GM23338 (cell line): ENCODE measurements around the gene CHST11. TPM values are rescaled to one million over a fixed set of nuclear protein-coding genes. Genes with fewer than 3 reads are reported as not detected.

Experiments
- ATAC-seq: fragments of 200-7000 bp; cut with Tn5 transposase; 3 replicates; pipeline ENCODE4 v1.9.1; 2020
- DNase-seq: peaks from one replicate; pipeline ENCODE4 v3.0.0-alpha.2; 2015; ENCODE audit warnings: low spot score
- H2AFZ ChIP-seq: fragments of 200-600 bp; sonication (generic); 2 replicates; pipeline ENCODE4 v1.8.0; 2016; ENCODE audit warnings: antibody characterized with exemption, mild to moderate bottlenecking, moderate library complexity
- H3F3A ChIP-seq: fragments of 200-600 bp; sonication (generic); replicated peaks from 2 replicates; pipeline ENCODE4 v1.8.0; 2017; ENCODE audit warnings: antibody characterized with exemption, mixed run types, low read depth
- H3K27ac ChIP-seq: fragments of 200-600 bp; sonication (generic); 2 replicates; pipeline ENCODE4 v1.6.1; 2016; ENCODE audit warnings: low read depth
- H3K27me3 ChIP-seq: fragments of 200-600 bp; sonication (generic); 2 replicates; pipeline ENCODE4 v1.8.0; 2016; ENCODE audit warnings: mild to moderate bottlenecking, mixed run types, moderate library complexity; ENCODE audit not compliant: insufficient read depth
- H3K36me3 ChIP-seq: fragments of 200-600 bp; sonication (generic); 2 replicates; pipeline ENCODE4 v1.8.0; 2016; ENCODE audit warnings: mild to moderate bottlenecking; ENCODE audit not compliant: insufficient read depth
- H3K4me1 ChIP-seq: fragments of 200-600 bp; sonication (generic); 2 replicates; pipeline ENCODE4 v1.8.0; 2016; ENCODE audit warnings: mild to moderate bottlenecking, moderate library complexity; ENCODE audit not compliant: insufficient read depth
- H3K4me2 ChIP-seq: fragments of 200-600 bp; sonication (generic); 2 replicates; pipeline ENCODE4 v1.7.1; 2017; ENCODE audit warnings: mixed run types
- H3K4me3 ChIP-seq: fragments of 200-600 bp; sonication (generic); 2 replicates; pipeline ENCODE4 v1.6.1; 2016; ENCODE audit warnings: mixed run types
- H3K79me2 ChIP-seq: fragments of 200-600 bp; sonication (generic); replicated peaks from 2 replicates; pipeline ENCODE4 v1.8.0; 2017; ENCODE audit warnings: mild to moderate bottlenecking; ENCODE audit not compliant: insufficient read depth
- H3K9me2 ChIP-seq: fragments of 200-600 bp; sonication (generic); 2 replicates; pipeline ENCODE4 v1.8.0; 2017; ENCODE audit not compliant: insufficient read depth
- H4K20me1 ChIP-seq: fragments of 200-600 bp; sonication (generic); replicated peaks from 2 replicates; pipeline ENCODE4 v1.8.0; 2017; ENCODE audit warnings: mild to moderate bottlenecking; ENCODE audit not compliant: insufficient read depth
- H3K27ac Mint-ChIP-seq: 2 replicates; pipeline ENCODE4 v1.8.0; 2020; ENCODE audit warnings: inconsistent platforms, mild to moderate bottlenecking, moderate library complexity, mixed read lengths
- H3K27me3 Mint-ChIP-seq: 3 replicates; pipeline ENCODE4 v1.8.0; 2022; ENCODE audit warnings: low read depth, mild to moderate bottlenecking, moderate library complexity, mixed read lengths, inconsistent platforms; ENCODE audit not compliant: insufficient read depth, poor library complexity
- H3K36me3 Mint-ChIP-seq: 3 replicates; pipeline ENCODE4 v1.8.0; 2021; ENCODE audit warnings: low read depth, mild to moderate bottlenecking, inconsistent platforms, moderate library complexity, mixed read lengths
- H3K4me1 Mint-ChIP-seq: 3 replicates; pipeline ENCODE4 v1.8.0; 2020; ENCODE audit warnings: mild to moderate bottlenecking, inconsistent platforms, mixed read lengths
- H3K4me3 Mint-ChIP-seq: 3 replicates; pipeline ENCODE4 v1.8.0; 2021; ENCODE audit warnings: moderate library complexity, mild to moderate bottlenecking, inconsistent platforms, mixed read lengths
- H3K9me3 Mint-ChIP-seq: 3 replicates; pipeline ENCODE4 v1.8.0; 2020; ENCODE audit warnings: moderate library complexity, mild to moderate bottlenecking, inconsistent platforms, mixed read lengths
- CREB1 ChIP-seq: fragments of 250-450 bp; sonication (Bioruptor Pico); IDR thresholded peaks from 2 replicates; pipeline ENCODE4 v1.5.0; 2020; ENCODE audit warnings: low read depth, mild to moderate bottlenecking, moderate library complexity
- ETS1 ChIP-seq: IDR thresholded peaks from 2 replicates; pipeline ENCODE4 v1.6.1; 2016; ENCODE audit warnings: antibody characterized with exemption
- EZH2 ChIP-seq: fragments of 200-600 bp; sonication (generic); IDR thresholded peaks from one replicate; pipeline ENCODE4 v1.8.0; 2017; ENCODE audit warnings: antibody characterized with exemption, mild to moderate bottlenecking, low read depth; ENCODE audit not compliant: unreplicated experiment
- EZH2phosphoT487 ChIP-seq: fragments of 200-600 bp; sonication (generic); IDR thresholded peaks from one replicate; pipeline ENCODE4 v1.8.1; 2018; ENCODE audit warnings: antibody characterized with exemption; ENCODE audit not compliant: unreplicated experiment
- JUNB ChIP-seq: IDR thresholded peaks from one replicate; pipeline ENCODE4 v1.6.1; 2016; ENCODE audit warnings: antibody characterized with exemption; ENCODE audit not compliant: unreplicated experiment
- NANOG ChIP-seq: IDR thresholded peaks from 2 replicates; pipeline ENCODE4 v1.6.1; 2016; ENCODE audit warnings: antibody characterized with exemption, borderline replicate concordance
- POLR2AphosphoS5 ChIP-seq: IDR thresholded peaks from 2 replicates; pipeline ENCODE4 v1.6.1; 2016; ENCODE audit warnings: antibody characterized with exemption, low read depth
- ZNF114 ChIP-seq: fragments of 250-450 bp; sonication (Bioruptor Pico); IDR thresholded peaks from 2 replicates; pipeline ENCODE4 v1.5.0; 2020; ENCODE audit warnings: mild to moderate bottlenecking, moderate library complexity
- polyA plus RNA-seq: library from polyadenylated mRNA; unstranded; fragments of >200 nt; fragmentation: Nextera tagmentation; extraction: Ambion mirVana; gene quantifications from 2 replicates; pipeline ENCODE4 v1.2.1, GENCODE V29; 2016
- total RNA-seq: library from RNA; depleted of rRNA; stranded (reverse); fragments of >200 nt; shearing (Covaris generic); gene quantifications from 2 replicates; pipeline ENCODE4 v1.2.3, GENCODE V29; 2014
- TF ChIP-seq, protein P1 (sequence below): fragments of 250-450 bp; sonication (Bioruptor Pico); IDR thresholded peaks from 2 replicates; pipeline ENCODE4 v1.5.0; 2020; ENCODE audit warnings: mild to moderate bottlenecking, moderate library complexity
- TF ChIP-seq, protein P2 (sequence below): IDR thresholded peaks from one replicate; pipeline ENCODE4 v1.6.1; 2018; ENCODE audit warnings: antibody characterized with exemption; ENCODE audit not compliant: unreplicated experiment

Gene CHST11
- total and polyA plus RNA-seq, 2 experiments from 2014 or later: 7.7 to 25.7 TPM

DNA sequence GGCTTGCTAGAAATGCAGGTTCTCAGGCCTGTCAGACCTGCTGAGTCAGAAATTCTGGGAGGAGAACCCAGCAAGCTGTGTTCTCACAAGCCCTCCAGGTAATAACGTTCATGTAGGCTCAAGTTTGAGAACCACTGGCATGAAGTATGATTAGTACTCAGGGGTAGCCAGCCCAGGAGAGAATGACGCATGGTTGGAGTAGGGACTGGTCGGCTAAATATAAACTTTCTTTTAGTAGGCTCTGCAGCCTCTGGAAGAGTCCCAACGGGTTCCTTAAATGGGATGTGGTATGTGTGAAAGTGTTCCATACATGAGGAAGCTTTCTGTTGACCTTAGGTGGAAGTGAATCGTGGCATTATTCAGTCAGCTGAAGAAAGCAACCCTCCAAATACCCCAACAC, 292.0 kb downstream of the CHST11 start:
- peaks cover 7% of the 10 kb centered on the region; the same call in 1 of the 2 replicates for H3K9me2 ChIP-seq
- no peak for DNase-seq
- Mint-ChIP-seq H3K4me1 (peaks cover 41% of the 10 kb centered on the region), H3K9me3 (no peaks in the 10 kb centered on the region), H3K36me3 (no peaks in the 10 kb centered on the region), H3K4me3 (no peak overlapping the region), H3K27me3 (peaks cover 6% of the 10 kb centered on the region), H3K27ac (no peak overlapping the region)
- H4K20me1 ChIP-seq: no peaks in the 10 kb centered on the region
- no peaks in the 10 kb centered on the region for H3K27me3 ChIP-seq
- H2AFZ ChIP-seq: no peak overlapping the region
- H3K36me3 ChIP-seq: no peaks in the 10 kb centered on the region
- peak overlapping the region; percentile 48 for H3K4me2 ChIP-seq
- H3K27ac ChIP-seq: no peak overlapping the region
- ATAC-seq: no peak
- no peaks in the 10 kb centered on the region for H3F3A ChIP-seq
- H3K4me1 ChIP-seq: peaks cover 45% of the 10 kb centered on the region
- peaks cover 8% of the 10 kb centered on the region; the same call in 1 of the 2 replicates for H3K79me2 ChIP-seq
- H3K4me3 ChIP-seq: no peak overlapping the region
- TF ChIP-seq, protein P1, sequence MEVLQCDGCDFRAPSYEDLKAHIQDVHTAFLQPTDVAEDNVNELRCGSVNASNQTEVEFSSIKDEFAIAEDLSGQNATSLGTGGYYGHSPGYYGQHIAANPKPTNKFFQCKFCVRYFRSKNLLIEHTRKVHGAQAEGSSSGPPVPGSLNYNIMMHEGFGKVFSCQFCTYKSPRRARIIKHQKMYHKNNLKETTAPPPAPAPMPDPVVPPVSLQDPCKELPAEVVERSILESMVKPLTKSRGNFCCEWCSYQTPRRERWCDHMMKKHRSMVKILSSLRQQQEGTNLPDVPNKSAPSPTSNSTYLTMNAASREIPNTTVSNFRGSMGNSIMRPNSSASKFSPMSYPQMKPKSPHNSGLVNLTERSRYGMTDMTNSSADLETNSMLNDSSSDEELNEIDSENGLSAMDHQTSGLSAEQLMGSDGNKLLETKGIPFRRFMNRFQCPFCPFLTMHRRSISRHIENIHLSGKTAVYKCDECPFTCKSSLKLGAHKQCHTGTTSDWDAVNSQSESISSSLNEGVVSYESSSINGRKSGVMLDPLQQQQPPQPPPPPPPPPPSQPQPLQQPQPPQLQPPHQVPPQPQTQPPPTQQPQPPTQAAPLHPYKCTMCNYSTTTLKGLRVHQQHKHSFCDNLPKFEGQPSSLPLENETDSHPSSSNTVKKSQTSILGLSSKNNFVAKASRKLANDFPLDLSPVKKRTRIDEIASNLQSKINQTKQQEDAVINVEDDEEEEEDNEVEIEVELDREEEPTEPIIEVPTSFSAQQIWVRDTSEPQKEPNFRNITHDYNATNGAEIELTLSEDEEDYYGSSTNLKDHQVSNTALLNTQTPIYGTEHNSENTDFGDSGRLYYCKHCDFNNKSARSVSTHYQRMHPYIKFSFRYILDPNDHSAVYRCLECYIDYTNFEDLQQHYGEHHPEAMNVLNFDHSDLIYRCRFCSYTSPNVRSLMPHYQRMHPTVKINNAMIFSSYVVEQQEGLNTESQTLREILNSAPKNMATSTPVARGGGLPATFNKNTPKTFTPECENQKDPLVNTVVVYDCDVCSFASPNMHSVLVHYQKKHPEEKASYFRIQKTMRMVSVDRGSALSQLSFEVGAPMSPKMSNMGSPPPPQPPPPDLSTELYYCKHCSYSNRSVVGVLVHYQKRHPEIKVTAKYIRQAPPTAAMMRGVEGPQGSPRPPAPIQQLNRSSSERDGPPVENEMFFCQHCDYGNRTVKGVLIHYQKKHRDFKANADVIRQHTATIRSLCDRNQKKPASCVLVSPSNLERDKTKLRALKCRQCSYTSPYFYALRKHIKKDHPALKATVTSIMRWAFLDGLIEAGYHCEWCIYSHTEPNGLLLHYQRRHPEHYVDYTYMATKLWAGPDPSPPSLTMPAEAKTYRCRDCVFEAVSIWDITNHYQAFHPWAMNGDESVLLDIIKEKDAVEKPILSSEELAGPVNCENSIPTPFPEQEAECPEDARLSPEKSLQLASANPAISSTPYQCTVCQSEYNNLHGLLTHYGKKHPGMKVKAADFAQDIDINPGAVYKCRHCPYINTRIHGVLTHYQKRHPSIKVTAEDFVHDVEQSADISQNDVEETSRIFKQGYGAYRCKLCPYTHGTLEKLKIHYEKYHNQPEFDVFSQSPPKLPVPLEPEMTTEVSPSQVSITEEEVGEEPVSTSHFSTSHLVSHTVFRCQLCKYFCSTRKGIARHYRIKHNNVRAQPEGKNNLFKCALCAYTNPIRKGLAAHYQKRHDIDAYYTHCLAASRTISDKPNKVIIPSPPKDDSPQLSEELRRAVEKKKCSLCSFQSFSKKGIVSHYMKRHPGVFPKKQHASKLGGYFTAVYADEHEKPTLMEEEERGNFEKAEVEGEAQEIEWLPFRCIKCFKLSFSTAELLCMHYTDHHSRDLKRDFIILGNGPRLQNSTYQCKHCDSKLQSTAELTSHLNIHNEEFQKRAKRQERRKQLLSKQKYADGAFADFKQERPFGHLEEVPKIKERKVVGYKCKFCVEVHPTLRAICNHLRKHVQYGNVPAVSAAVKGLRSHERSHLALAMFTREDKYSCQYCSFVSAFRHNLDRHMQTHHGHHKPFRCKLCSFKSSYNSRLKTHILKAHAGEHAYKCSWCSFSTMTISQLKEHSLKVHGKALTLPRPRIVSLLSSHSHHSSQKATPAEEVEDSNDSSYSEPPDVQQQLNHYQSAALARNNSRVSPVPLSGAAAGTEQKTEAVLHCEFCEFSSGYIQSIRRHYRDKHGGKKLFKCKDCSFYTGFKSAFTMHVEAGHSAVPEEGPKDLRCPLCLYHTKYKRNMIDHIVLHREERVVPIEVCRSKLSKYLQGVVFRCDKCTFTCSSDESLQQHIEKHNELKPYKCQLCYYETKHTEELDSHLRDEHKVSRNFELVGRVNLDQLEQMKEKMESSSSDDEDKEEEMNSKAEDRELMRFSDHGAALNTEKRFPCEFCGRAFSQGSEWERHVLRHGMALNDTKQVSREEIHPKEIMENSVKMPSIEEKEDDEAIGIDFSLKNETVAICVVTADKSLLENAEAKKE (CRISPR knock-in tag): no peak
- TF ChIP-seq EZH2: no peak
- TF ChIP-seq JUNB: no peak
- no peak for TF ChIP-seq ETS1
- no peak for TF ChIP-seq NANOG
- no peak for TF ChIP-seq POLR2AphosphoS5
- TF ChIP-seq, protein P2, sequence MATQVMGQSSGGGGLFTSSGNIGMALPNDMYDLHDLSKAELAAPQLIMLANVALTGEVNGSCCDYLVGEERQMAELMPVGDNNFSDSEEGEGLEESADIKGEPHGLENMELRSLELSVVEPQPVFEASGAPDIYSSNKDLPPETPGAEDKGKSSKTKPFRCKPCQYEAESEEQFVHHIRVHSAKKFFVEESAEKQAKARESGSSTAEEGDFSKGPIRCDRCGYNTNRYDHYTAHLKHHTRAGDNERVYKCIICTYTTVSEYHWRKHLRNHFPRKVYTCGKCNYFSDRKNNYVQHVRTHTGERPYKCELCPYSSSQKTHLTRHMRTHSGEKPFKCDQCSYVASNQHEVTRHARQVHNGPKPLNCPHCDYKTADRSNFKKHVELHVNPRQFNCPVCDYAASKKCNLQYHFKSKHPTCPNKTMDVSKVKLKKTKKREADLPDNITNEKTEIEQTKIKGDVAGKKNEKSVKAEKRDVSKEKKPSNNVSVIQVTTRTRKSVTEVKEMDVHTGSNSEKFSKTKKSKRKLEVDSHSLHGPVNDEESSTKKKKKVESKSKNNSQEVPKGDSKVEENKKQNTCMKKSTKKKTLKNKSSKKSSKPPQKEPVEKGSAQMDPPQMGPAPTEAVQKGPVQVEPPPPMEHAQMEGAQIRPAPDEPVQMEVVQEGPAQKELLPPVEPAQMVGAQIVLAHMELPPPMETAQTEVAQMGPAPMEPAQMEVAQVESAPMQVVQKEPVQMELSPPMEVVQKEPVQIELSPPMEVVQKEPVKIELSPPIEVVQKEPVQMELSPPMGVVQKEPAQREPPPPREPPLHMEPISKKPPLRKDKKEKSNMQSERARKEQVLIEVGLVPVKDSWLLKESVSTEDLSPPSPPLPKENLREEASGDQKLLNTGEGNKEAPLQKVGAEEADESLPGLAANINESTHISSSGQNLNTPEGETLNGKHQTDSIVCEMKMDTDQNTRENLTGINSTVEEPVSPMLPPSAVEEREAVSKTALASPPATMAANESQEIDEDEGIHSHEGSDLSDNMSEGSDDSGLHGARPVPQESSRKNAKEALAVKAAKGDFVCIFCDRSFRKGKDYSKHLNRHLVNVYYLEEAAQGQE: no peak
- no peak for TF ChIP-seq ZNF114 (CRISPR knock-in tag)
- no peak for TF ChIP-seq CREB1 (CRISPR knock-in tag)
- no peak for TF ChIP-seq EZH2phosphoT487
